HG03575 (cell line): Measurements from ENCODE around the gene CCR9.

Experiments
- ATAC-seq: cut with Tn5 transposase; IDR thresholded peaks from one replicate; pipeline ENCODE4 v1.9.1; 2021; ENCODE audit not compliant: unreplicated experiment, insufficient number of reproducible peaks, low FRiP score; ENCODE audit errors: extremely low read depth

The CCR9 gene

DNA sequence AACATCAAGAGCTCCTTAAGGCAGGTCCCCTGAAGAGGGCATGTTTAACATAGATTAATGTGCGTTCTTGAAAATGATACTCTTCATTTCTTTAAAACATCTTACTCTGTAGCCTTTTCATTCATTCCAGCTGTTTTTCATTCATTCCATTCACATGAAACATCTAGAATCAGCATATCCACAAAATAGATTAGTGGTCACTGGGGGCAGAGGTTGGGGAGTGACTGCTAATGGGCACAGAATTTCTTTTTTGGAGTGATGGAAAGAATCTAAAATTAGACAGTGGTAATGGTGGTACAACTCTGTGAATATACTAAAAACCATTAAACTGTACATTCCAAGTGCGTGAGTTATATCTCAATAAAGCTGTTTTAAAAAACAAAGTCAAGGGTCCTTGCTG, 41.5 kb downstream of the CCR9 start:
- no peak for ATAC-seq

DNA sequence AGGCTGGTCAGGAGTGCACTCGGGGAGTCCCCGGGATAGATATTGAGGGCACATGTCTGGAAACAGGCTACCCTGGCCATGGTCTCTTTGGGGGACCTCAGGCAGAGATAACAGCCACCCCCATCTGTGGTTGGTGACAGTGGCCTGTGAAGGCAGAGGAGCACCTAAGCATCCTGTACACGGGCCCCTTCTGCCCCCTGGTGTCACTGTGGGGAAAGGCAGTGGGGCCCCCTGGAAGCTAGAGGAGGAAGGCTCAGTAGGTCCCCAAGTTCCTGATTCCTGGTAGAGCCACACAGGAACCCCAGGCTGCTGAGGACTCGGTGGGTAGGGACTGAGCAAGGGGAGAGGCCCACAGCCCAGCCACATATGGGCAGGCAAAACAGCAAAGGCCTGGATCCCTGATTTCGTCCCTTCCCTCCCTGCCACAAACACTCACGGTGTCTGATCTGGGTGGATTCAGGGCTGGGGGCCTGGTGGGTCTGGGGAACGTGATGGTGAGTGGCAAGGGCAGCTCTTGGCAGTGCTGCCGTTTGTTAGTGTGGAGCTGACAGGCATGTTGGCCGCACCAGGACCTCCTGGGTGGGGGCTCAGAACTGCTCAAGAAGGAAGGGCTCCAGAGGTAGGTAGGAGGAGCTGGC, 42.8 kb downstream of the CCR9 start:
- ATAC-seq: no peak

DNA sequence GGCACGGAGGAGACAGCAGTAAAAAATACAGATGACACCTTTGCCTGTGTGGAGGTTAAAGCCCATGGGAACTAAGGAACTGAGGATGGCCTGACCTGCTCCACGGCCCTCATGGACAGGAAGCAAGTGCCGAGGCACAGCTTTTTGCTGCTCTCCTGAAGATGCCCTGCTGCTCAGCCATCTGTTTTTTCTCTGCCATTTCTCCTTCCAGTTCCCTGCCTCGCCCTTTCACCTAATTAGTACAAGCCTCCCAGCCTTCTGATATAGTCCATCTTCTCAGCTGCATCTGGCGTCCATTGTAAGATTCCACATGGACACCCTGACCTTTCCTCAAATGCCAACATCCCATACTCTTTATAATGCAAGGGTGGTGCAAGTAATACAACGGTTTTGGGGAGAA, 45.2 kb downstream of the CCR9 start:
- ATAC-seq: no peak

DNA sequence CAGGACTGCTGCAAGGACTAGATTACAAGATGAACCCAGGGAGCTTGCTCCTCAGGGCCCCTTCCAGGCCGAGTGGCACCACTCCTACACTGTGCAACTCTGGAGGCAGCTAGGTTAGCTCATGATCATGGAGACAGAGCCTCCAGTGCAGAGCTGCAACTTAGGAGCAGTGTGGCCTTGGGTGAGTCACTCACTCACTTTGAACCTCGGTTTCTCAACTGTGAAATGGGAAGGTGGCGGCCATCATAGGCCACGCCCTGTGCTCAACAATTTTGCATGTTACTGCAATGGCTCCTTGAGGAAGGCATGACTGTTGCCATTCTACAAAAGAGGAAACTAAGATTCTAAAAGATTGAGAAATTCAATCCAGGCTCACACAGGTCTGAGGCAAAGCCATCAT, 45.8 kb downstream of the CCR9 start:
- ATAC-seq: no peak

DNA sequence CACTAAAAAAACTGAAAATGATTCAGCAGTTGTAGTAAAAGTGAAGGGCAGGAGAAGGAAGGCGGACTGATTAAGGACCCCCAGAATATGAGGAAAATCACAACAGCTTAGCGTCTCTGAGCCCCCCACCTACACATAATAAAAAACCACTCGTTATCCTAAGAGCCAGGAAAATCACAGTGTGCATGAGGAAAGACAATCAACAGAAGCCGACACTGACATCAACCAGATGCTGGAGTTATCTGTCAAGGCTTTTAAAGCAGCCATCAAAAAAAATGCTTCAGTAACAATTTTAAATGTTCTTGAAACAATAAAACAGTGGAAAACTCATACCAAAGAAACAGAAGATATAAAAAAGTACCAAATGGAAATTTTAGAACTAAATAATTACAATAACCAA, 47.2 kb downstream of the CCR9 start:
- ATAC-seq: no peak

DNA sequence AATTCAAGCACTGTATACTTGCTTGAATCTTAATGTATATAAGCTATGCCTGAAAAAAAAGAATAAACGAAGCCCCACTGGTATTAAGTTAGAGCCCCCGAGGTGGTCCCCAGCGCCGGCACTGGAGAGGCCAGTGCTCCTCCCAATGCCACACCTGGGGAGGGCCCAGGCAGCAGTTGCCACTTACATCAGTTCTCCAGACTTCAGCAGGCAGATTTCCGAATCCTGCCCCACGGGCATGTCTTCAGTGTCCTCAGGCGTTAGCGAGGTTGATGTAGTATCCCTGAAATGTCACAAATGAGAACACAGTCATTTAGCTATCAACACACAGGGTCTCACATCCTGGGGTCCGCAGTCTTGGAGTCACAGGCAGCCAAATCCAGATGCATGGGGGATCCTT, 49.9 kb downstream of the CCR9 start:
- ATAC-seq: no peak

DNA sequence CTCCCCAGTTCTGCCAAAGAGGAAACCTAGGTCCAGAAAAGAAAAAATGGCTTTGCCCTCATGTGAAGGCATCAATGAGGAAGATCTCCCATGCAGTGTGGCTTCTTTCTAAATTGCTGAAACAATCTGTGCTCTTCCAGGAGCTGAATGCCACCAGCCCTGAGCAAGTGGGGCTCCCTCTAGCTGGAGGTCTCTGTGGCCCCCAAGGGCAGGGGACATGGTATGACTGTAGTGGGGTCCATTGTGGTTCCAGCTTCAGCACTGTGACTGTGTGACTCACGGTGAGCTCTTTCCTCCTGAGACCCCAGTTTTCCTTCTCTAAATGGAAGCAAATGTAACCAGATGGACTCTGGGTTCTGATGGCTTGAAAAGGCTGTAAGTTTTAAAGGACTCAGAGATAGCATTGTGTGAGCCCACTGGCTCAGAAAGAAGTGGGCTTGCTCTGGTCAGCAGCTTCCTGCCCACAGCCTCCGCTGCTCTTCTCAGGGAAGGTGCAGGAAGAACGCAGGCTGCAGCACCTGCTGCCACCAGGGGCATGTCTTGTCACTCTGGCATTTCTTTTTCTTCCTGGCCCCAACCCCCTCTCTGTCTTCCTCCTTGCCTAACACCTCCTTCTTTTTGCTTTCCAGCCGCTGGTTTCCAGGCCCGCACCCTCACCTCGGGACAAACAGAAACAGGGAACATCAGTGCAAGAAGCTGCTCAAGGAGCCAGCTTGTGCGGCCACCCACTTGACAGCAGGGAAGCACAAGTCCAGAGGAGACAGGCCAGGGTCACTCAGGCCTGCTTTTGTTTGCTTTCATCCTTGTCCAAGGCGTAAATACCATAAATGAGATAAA, 51.1 kb downstream of the CCR9 start:
- no peak for ATAC-seq

DNA sequence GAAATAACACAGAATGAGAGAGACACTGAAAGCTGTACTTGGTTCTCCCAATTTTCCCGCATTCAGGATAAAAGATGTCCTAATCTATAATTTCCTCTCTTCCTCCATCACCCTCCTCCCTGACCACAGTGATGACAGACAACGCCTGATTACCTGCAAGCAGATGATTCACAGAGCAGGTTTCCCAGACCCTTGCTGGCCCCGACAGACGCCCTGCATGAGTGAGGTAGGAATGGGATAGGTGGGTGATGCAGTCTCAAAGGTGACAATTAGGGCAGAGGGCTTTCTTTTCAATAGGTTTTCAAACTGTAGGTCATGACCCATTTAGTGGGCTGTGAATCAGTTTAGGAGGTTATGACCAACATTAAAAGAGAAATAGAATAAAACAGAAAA, 51.7 kb downstream of the CCR9 start:
- ATAC-seq: no peak

DNA sequence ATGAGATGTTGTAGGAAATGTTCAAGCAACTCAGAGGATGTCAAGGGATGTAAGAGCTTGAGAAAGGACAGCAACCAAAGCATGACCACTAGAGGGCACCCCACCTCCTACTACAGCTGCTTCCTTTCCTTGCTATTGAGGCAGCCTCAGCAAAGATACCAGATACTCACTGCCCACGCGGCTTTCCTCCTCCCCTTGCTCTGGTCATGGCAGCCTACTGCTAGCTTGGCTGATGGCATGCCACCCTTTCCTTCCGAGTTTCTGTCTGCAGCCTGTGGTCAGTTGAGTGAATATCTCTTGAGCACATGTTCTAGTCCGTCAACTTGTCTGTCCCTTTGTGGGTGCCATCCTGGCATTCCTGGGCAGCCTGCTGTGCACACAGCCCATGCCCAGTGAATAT, 52.5 kb downstream of the CCR9 start:
- no peak for ATAC-seq

DNA sequence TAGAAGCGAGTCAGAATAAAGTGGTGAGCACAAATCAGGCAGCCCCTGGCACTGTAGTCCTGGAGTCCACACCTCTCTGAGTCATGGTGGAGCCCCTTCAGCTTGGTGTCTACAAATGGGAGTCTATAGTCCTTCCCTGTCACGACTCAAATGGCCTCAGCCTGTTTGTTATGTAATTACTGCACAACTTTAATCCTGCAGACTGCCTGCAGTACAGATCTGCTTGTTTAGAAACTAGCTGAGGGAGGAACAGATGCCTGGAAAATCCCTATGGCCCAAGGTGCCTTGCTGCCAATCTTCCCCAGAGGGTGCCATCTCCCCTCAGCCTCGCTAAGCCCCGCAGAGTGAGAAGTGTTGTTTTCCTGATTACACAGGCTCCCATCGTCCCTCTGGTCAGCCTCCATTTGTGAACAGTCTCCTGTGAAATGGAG, 53.0 kb downstream of the CCR9 start:
- no peak for ATAC-seq

DNA sequence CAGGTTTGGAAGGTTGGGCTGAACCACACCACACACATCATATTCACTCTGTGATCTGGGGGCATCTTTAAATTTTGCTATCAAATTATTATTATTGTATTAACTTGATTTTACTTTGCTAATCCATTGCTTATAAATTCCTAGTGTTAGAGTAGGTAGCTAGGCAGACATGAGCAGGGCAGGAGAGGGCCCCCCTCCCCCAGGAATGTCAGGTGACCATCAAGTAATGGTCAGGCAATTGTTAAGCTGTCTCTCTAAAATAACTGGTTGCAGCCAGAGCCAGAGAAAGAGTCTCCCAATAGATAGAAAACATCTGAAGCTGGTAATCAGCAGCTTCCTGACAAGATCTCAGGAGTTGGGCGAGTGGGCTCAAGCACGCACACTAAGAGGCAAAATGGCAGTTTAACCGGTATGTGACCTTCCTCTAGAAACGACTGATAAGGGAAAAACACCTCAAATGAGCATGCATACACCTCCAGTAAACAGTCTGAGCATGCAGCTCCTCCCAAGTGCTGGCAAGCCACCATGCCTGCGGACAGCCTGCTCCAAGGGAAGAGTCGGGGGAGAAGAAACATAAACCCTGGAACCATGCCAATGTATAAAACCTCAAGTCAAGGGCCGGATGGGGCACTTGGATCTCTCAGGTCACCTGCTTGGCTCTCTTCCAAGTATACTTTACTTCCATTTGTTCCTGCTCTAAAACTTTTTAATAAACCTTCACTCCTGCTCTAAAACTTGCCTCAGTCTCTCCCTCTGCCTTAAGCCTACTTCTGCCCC, 53.8 kb downstream of the CCR9 start:
- ATAC-seq: no peak

DNA sequence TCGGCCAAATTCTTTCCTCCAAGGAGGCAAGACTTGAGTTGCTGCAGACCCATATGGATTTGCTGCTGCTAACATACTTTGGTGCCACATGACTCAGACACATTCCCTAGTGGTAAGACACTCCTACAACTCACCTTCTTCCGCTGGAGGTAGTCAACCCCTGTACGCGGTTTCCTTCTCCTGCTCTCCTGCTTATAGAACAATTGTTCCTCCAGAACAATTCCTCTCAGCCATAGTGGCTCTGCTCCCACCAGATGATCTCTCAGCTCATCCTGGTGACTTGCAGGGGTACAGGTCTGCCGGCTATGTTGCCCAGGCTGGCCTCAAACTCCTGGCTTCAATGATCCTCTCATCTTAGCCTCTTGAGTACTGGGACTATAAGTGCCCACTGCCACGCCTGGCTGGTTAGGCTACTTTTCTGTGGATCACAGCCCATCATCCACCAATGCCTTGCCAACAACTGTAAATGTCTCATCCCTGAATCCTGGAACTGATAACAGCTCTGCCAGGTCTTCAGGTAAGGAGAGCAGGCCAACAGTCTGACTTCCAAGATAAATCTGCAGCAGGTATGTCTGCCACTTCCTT, 54.5 kb downstream of the CCR9 start:
- no peak for ATAC-seq

DNA sequence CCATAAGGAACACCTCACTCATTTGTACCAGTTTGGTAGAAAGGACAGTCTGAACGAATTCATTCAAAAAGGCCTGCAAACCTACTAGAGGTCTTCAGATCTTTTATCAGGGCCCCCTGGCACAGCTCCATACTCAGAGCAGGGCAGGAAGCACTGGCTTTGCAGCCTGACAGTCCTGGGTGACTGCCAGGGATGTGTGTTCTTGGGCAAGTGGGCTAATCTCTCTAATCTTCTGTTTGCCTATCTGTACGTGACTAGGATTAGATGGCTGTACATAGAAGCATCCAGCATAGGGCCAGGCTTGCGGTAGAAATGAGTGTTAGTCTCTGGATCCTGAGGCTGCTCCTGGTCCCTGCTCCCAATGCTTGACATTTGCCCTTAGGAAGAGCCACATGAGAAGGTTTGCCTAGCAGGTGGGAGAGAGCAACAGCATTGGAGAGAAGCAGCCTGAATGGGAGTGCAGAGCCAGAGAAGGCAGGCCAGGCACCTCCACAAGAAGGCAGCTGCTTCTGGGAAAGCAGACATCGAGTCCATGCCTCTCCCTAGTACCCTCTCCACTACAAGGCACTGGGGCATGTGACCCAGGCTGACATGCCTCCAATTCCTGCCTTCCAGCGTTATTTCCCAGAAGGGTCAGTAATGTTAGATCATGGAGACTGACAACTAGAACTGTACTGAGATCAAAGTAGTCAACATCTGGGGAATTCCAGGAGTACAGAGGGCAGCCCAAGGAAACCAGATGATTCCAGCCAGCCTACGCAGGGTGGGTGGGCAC, 55.9 kb downstream of the CCR9 start:
- ATAC-seq: no peak

DNA sequence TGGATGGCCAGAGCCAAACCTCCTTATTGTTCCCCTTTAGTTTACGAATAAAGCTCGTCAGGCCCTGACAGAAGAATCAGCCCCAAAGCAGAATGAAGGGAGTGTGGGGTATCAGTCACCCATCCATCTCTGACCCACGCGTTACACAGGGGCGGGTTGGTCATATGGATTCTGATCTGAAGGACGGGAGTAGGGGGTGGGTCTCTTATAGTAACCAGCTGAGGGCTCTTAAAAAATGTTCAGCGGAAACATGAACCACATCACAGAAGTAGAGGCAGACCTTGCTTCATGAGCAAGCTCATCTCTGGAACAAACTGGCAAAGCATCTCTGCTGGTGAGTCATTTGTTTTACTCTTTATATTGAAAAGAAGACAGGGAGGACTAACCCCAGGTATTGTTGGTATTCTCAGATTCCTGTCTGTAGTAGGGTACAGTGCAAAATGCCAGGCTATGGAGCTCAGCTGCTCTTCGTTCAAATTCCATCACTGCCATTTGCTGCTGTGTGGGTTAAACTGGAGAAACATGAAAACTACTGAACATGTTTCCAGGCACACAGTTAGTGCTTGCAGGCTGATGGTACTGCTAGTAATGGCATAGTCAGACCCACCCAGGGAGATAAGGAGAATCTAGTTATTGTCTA, 57.0 kb downstream of the CCR9 start, which contains the start of gene CXCR6:
TSS of gene CXCR6 (plus strand) at position 258 of the 640 bp plus-strand sequence. CDS start 3,018 bp downstream, outside the sequence.
- ATAC-seq: no peak

DNA sequence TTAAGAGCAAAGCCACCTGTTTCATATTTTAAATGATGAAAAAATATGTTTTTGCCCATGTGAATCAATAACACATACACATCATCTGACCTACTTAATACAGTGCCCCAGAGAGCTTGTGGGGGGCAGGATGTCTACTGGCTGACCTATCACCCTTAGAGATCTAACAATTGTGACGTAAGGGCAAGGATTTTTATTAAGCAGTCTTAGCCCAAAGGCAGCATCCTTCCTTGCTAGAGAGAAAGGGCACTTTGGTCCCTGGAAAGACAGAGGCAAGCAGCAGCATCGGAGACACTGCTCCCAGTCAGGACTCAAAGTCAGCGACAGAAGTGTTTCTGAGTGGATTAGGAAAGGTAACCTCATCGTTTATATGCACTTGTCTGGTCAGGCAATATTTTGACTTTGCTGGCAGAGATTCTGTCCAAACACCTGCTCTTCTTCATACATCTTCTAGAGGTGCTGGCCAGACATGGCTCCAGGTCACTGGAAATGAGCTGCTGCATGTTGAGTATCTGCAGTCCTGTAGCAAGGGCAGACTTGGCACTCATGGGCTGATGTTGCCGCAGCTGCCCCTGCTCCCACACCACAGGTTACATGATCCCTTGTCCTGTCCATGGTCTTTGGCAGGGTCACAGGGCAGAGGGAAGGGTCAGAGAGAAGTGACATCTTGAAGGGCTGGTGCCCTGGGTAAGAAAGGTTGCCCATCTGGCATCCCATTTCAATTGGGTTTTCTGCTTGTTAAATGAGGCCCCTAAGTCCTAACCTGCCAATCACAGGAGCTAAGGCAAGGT, 58.7 kb downstream of the CCR9 start:
- ATAC-seq: no peak

DNA sequence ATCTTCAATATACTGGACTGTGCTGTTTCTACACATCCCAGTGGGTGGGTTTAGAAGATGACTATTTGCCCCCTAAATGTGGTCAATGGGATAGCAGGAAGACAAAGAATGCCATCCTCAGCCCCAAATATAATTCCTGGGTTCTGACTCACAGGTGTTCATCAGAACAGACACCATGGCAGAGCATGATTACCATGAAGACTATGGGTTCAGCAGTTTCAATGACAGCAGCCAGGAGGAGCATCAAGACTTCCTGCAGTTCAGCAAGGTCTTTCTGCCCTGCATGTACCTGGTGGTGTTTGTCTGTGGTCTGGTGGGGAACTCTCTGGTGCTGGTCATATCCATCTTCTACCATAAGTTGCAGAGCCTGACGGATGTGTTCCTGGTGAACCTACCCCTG, 60.0 kb downstream of the CCR9 start:
- no peak for ATAC-seq

DNA sequence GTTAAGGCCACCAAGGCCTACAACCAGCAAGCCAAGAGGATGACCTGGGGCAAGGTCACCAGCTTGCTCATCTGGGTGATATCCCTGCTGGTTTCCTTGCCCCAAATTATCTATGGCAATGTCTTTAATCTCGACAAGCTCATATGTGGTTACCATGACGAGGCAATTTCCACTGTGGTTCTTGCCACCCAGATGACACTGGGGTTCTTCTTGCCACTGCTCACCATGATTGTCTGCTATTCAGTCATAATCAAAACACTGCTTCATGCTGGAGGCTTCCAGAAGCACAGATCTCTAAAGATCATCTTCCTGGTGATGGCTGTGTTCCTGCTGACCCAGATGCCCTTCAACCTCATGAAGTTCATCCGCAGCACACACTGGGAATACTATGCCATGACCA, 60.5 kb downstream of the CCR9 start:
- ATAC-seq: no peak

DNA sequence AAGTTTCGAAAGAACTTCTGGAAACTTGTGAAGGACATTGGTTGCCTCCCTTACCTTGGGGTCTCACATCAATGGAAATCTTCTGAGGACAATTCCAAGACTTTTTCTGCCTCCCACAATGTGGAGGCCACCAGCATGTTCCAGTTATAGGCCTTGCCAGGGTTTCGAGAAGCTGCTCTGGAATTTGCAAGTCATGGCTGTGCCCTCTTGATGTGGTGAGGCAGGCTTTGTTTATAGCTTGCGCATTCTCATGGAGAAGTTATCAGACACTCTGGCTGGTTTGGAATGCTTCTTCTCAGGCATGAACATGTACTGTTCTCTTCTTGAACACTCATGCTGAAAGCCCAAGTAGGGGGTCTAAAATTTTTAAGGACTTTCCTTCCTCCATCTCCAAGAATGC, 61.0 kb downstream of the CCR9 start:
- no peak for ATAC-seq
